22Rv1 (cell line): ENCODE measurements around the gene DLGAP3.

Experiments
- CTCF ChIP-seq: fragments of 450-650 bp; IDR thresholded peaks from 2 replicates; pipeline ENCODE4 v1.5.1; 2017; ENCODE audit warnings: mild to moderate bottlenecking
- ZFX ChIP-seq: fragments of 450-650 bp; IDR thresholded peaks from 2 replicates; pipeline ENCODE4 v1.6.1; 2017; ENCODE audit warnings: antibody characterized with exemption, borderline replicate concordance

- no peak for TF ChIP-seq CTCF
- no peak for TF ChIP-seq ZFX
Measured at GRCh38 chr1:34866762-34867109, 62.7 kb downstream of the DLGAP3 start.
